Upper lobe of left lung (tissue), 6 donors: Measurements from ENCODE around the gene CADM1. TPM values are rescaled to one million over a fixed set of nuclear protein-coding genes. Genes with fewer than 3 reads are reported as not detected.

Source experiments
- ATAC-seq, 2 donors: fragments of 200-7000 bp; cut with Tn5 transposase; one replicate each; pipeline ENCODE4 v1.9.1; 2022; ENCODE audit warnings: mild to moderate bottlenecking in 2 of 2, moderate library complexity in 2 of 2; ENCODE audit not compliant: low FRiP score in 2 of 2
- DNase-seq, 2 donors: peaks; one replicate each; pipeline ENCODE4 v3.0.0-alpha.2; 2019 to 2020
- H3K27ac ChIP-seq, 4 donors: fragments of 200-600 bp; sonication (generic); one replicate each; pipeline ENCODE4 v1.5.1; 2016 to 2019
- H3K27me3 ChIP-seq, 4 donors: fragments of 200-600 bp; sonication (generic); one replicate each; pipeline ENCODE4 v1.5.1; 2017 to 2019
- H3K36me3 ChIP-seq, 4 donors: fragments of 200-600 bp; sonication (generic); one replicate each; pipeline ENCODE4 v1.5.1; 2016 to 2019
- H3K4me1 ChIP-seq, 4 donors: fragments of 200-600 bp; sonication (generic); one replicate each; pipeline ENCODE4 v1.5.1; 2018 to 2019
- H3K4me3 ChIP-seq, 4 donors: fragments of 200-600 bp; sonication (generic); one replicate each; pipeline ENCODE4 v1.5.1; 2017 to 2019; ENCODE audit warnings: mild to moderate bottlenecking in 2 of 4, moderate library complexity in 1 of 4
- H3K9me3 ChIP-seq, 4 donors: fragments of 200-600 bp; sonication (generic); one replicate each; pipeline ENCODE4 v1.5.1; 2018 to 2019
- EP300 ChIP-seq, 4 donors: sonication (generic); formaldehyde crosslinking; IDR thresholded peaks; one replicate each; pipeline ENCODE4 v1.5.1; 2017; ENCODE audit warnings: antibody characterized with exemption in 4 of 4, control low read depth in 2 of 4
- POLR2A ChIP-seq, 4 donors: fragments of 450-650 bp; IDR thresholded peaks; one replicate each; pipeline ENCODE4 v1.5.1; 2016 to 2017; ENCODE audit warnings: antibody characterized with exemption in 4 of 4, mild to moderate bottlenecking in 2 of 4
- POLR2AphosphoS5 ChIP-seq, 2 donors: sonication (generic); formaldehyde crosslinking; IDR thresholded peaks; one replicate each; pipeline ENCODE4 v1.5.1; 2017; ENCODE audit warnings: antibody characterized with exemption in 2 of 2
- WGBS, 2 donors: methylation state at CpG; one replicate each; pipeline ENCODE4 v1.1.5; 2017 to 2018; 5-methylcytosine and 5-hydroxymethylcytosine counted together
- small RNA-seq, 4 donors: library from RNA; depleted of rRNA; stranded (forward); fragments of <200 nt; gene quantifications; one replicate each; pipeline ENCODE3, GENCODE V24; 2016
- total RNA-seq, 6 donors: library from RNA; depleted of rRNA in 4 of 6; stranded (reverse); fragments of >200 nt in 4 of 6; gene quantifications; one replicate each; pipeline versions ENCODE4 v1.1.0 to v1.2.1, GENCODE V29; 2016 to 2021
- TF ChIP-seq, protein P1 (sequence below), 6 experiments: fragments of 450-650 bp in 4 of 6; fragments of 200-600 bp in 2 of 6; sonication (generic) in 2 of 6; IDR thresholded peaks; one replicate each; pipeline ENCODE4 v1.5.1; 2016 to 2019; ENCODE audit warnings: antibody characterized with exemption in 6 of 6
- donor health status: DM: no; HTN: no; CAD: no; lungs with moderate emphysema.
- donor health status: DM: no; HTN: yes; CAD: no; lungs with severe emphysema.

The CADM1 gene
- total RNA-seq, 6 donors from 2014 or later, result 69.9 to 212 (median 125) TPM

DNA sequence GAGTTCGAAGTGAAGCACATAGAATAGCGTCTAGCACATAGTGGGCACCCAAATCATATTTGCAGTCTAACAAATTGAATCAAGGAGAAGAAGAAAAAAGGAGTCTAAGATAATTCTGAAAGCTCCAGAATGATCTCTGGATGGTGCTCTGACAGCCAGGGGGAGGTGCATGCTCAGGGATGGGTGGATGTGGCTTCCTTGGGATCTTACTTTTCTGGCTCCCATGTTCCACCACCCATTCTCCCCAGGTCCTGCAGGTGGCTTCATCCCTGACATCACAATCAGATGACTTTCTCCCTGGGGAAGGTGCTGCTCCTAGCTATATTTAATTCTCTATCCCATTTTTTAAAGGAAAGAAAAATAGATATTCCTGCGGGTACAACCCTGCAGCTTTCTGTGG, 381.9 kb downstream of the CADM1 start:
- H3K4me1 ChIP-seq, result no peaks in the 10 kb centered on the region
- H3K27ac ChIP-seq, result no peak overlapping the region
- DNase-seq (no peak), ATAC-seq (no peak)
- H3K27me3 ChIP-seq, result no peaks in the 10 kb centered on the region
- no peaks in the 10 kb centered on the region for H3K36me3 ChIP-seq
- H3K9me3 ChIP-seq, result no peaks in the 10 kb centered on the region
- 89% methylated on average over 3 of the region's 3 CpGs for WGBS, 2 donors
- H3K4me3 ChIP-seq, result no peak overlapping the region
- TF ChIP-seq POLR2A (IDR thresholded peaks at IDR 0.05), result no peak
- TF ChIP-seq EP300 (IDR thresholded peaks at IDR 0.05), result no peak
- TF ChIP-seq, protein P1, sequence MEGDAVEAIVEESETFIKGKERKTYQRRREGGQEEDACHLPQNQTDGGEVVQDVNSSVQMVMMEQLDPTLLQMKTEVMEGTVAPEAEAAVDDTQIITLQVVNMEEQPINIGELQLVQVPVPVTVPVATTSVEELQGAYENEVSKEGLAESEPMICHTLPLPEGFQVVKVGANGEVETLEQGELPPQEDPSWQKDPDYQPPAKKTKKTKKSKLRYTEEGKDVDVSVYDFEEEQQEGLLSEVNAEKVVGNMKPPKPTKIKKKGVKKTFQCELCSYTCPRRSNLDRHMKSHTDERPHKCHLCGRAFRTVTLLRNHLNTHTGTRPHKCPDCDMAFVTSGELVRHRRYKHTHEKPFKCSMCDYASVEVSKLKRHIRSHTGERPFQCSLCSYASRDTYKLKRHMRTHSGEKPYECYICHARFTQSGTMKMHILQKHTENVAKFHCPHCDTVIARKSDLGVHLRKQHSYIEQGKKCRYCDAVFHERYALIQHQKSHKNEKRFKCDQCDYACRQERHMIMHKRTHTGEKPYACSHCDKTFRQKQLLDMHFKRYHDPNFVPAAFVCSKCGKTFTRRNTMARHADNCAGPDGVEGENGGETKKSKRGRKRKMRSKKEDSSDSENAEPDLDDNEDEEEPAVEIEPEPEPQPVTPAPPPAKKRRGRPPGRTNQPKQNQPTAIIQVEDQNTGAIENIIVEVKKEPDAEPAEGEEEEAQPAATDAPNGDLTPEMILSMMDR (IDR thresholded peaks at IDR 0.05), result no peak
- TF ChIP-seq POLR2AphosphoS5 (IDR thresholded peaks at IDR 0.05), result no peak

Small RNA genes within 50 kb of the gene (small RNA-seq; reads per million reads assigned to genes)
- 0 reads per million in 4 donors for gene RF01293
